PFSK-1 (cell line): ENCODE measurements around the gene PI3.

Source experiments
- POLR2AphosphoS5 ChIP-seq: IDR thresholded peaks from 2 replicates; pipeline ENCODE4 v1.6.1; 2012; ENCODE audit warnings: low read depth, mild to moderate bottlenecking, control low read depth, low read length, moderate library complexity
- REST ChIP-seq, 2 experiments: IDR thresholded peaks; 2 replicates each; pipeline versions ENCODE4 v1.6.1 to v1.8.0; 2011 to 2012; ENCODE audit warnings: low read depth in 2 of 2, low read length in 2 of 2, control low read depth in 1 of 2, inconsistent platforms in 1 of 2, mild to moderate bottlenecking in 1 of 2, moderate library complexity in 1 of 2; ENCODE audit not compliant: insufficient read depth in 1 of 2
- TAF1 ChIP-seq: IDR thresholded peaks from 2 replicates; pipeline ENCODE4 v1.6.1; 2012; ENCODE audit warnings: low read length, control low read depth, borderline replicate concordance; ENCODE audit not compliant: insufficient read depth

GRCh38 chr20:45218124-45218523, 43.4 kb downstream of the PI3 start:
- no peak for TF ChIP-seq POLR2AphosphoS5
- TF ChIP-seq REST (IDR thresholded peaks at IDR 0.05; ENCODE audit: insufficient read depth in 1 of 2, low read depth in 2 of 2, low read length in 2 of 2) = no peak
- no peak for TF ChIP-seq TAF1
